CD4-positive, alpha-beta T cell treated with Interleukin-4 for 1 hour (primary cell): ENCODE results near the gene CLCN6.

ENCODE experiments used
- DNase-seq, 2 donors: peaks; one replicate each; pipeline ENCODE4 v3.0.0-alpha.2; 2020 to 2022

Gene CLCN6

DNA sequence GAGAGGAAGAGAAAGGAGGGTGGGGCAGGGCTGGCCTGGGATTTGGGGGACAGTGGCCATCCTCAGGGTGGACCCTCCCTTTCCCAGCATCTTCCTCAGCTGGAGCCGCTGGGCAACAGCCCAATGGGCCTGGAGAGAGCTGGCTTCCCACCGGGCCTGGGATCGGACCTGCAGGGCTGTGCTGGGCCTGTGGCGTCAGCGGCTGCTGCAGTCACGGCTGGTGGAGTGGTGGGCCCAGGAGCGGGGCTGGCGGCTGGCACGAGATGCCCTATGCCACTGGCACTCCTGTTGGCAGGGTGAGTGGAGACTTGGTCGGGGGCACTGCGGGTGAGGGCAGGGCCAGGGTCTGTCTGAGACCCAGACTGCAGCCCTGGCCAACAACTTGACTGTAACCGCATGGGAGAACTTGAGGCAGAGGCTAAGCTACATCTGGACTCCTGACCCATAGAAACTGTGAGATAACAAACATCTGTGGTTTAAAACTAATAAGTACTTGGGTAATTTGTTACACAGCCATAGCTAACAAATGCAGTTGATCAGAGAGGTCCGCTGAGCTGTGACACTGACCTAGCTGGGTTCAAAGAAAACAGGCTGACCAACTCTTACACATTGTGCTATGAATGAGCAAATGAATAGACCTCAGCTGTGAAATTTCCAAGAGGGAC is 26.1 kb upstream of the CLCN6 start:
- no peak for DNase-seq

GRCh38 chr1:11780380-11781147 is 25.4 kb upstream of the CLCN6 start:
- no peak for DNase-seq

DNA sequence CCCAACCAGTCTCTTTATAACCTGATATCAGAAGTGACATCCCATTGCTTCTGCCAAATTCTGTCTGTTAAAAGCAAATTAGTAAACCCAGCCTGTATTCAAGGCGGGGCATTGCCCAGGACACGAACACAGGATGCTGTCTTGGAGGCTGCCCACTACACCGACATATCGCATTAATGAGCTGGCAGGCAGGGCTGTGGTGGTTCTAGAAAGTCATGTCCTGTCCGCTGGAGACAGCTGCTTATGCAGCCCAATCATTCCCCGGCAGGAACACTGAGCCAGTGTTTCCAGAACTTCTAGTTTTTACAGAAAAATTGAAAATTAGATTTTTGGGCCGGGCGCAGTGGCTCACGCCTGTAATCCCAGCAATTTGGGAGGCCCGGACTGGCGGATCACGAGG is 24.7 kb upstream of the CLCN6 start:
- DNase-seq = no peak

GRCh38 chr1:11782127-11782708 is 23.8 kb upstream of the CLCN6 start:
- no peak for DNase-seq

DNA sequence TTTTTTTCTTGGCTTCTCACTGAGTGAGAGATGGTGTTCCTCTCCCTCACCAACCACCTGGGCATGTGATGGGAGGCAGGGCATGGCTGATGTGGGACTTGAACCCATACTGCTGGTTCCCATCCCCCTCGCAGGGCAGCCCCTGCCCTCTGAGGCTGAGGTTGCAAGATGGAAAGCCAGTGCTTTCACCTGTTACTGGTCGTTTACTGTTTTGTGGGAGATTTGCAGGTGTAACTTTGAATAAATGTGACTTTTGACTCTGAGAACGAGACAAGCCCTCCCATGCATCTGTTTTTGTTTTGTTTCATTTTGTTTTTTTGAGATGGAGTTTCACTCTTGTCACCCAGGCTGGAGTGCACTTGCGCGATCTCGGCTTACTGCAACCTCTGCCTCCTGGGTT is 22.4 kb upstream of the CLCN6 start:
- no peak for DNase-seq

DNA sequence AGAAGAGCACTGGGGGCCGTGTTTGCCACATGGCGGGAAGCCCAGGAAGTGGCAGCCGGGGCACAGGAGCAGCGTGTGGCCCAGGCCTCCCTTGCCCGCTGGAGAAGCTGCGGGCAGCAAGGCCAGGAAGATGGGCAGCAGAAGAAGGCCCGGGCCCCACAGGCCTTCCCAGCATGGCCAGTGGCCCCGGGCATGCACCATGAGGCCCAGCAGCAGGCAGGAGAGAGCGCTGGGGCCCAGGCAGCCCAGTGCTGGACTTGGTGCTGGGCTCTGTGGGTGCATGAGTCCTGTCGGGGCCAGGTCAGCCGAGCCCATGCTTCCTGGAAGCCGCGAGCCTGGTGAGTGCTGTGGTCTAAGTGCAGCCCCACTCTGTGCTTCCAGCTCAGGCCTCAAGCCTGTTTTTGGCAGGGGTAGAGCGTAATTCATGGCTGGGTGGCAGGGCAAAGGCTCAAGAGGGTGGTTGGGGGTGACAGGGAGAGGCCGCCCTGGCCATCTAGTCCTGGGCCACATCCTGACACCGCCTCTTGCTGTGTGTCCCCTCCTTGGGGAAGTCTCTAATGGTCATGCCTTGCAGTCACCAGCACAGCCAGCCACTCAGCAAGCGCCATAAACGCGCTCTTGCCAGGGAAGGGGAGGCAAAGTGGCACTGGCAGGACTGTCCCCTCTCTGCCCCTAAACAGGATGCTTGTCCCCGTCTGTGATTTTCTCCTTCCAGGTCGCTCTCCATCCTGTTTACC is 21.6 kb upstream of the CLCN6 start:
- no peak for DNase-seq

- peak; percentile 39 to 53 for DNase-seq
Observed at GRCh38 chr1:11784993-11785769, 20.8 kb upstream of the CLCN6 start.

GRCh38 chr1:11786168-11786567 is 19.8 kb upstream of the CLCN6 start:
- DNase-seq = no peak

GRCh38 chr1:11787251-11787803 is 18.7 kb upstream of the CLCN6 start:
- no peak for DNase-seq

DNA sequence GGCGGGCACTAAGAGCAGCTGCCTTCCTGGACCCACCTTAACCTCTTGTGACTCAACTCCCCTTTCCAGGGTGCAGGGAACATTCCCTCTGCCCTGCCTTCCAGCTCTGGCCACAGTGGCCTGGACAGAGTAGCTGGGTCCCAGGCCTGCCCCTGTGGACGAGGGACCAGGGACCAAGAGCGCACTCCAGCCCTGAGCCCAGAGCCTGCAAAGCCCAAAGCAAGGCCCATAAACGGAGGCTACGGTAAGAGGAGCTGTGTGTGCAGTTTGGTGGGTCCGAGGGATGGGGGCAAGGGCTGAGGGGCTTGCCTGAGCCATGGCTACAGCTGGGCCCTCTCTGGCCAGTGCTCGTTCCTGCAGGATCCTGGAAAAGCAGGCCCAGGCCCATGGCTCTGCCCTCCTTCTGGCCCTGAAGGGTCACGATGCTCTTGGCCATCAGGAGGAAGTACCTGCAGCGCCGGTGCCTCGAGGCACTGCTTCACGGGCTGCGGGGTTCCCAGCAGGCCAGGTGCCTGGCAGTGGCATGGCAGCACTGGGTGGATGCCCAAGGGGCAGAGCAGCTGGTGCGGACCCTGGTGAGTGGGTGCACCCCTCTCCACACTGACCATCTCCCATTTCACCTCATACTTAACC is 18.1 kb upstream of the CLCN6 start:
- DNase-seq = no peak

- no peak for DNase-seq
Observed at GRCh38 chr1:11788549-11789053, 17.4 kb upstream of the CLCN6 start.

- DNase-seq = no peak
Observed at GRCh38 chr1:11789126-11790067, 16.6 kb upstream of the CLCN6 start.

GRCh38 chr1:11790101-11790879 is 15.7 kb upstream of the CLCN6 start:
- DNase-seq = no peak

DNA sequence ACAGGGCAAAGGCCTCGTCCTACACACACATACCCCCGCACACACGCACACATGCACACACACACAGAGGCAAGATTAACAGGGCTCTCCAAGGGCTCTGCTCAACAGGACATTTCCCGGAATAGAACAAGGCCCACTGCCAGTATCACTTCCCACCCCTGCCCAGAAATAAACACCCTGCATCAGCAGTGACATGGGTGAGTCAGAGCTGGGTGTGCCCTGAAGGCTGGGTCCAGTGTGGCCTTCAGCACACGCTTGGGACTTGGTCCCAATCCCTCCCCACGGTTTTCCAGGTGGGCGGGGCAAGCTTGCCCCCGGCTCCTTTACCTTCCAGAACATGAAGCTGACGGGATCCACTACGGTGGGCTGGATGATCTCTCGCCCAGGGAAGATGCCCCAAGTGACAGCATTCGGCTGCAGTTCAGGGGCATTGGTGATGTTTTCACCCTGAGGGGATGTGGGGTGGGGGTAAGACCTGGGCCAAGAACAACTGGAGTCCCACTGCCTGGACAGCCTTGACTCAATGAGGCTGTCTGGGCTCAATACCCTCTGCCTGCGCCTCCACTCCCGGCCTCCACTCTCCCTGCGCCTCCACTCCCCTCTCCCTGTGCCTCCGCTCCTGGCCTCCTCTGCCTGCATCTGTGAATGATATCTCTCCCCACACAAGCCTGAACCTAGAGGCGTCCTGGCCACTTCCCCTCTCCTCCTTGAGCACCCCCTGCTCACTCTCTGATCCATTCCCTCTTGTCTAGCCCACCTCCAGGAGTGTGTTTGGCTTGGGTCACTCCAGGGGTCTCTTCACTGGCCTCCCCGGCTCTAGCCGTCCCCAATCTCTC is 14.9 kb upstream of the CLCN6 start:
- DNase-seq = peak; percentile 22 to 80

- no peak for DNase-seq
Observed at GRCh38 chr1:11792106-11792505, 13.9 kb upstream of the CLCN6 start.

DNA sequence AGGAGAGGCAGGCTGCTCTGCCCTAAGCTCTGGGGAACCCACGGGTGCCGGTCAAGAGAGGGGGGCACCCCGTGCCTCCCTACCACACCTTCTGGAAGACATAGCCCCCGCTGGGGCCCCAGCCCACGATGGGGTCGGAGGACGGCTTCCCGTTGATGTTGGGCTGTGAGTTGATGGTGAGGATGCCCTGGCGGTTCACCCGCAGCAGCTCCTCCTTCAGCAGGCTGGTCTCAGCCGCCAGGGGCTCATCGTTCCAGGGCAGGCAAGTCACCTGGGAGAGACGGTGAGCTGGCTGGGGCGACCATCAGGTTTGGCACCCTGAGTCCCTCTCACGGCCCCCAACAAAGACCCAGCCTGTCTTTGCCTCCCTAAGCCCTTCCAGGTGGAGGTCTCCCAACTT is 12.2 kb upstream of the CLCN6 start:
- DNase-seq = no peak

GRCh38 chr1:11794446-11795237 is 11.3 kb upstream of the CLCN6 start:
- DNase-seq = no peak
